K562 (cell line): ENCODE data around the gene CDCA5. TPM values are rescaled to one million over a fixed set of nuclear protein-coding genes. Genes with fewer than 3 reads are reported as not detected.

Experiments used
- ATAC-seq: fragments of 200-7000 bp; cut with Tn5 transposase; 3 replicates; pipeline ENCODE4 v1.9.1; 2020; ENCODE audit warnings: moderate library complexity
- BruUV-seq: library from RNA; stranded (reverse); fragments of 400-500 nt; replicated peaks from 2 replicates; lab custom pipeline; 2021; lab: Mats Ljungman, UMichigan
- CTCF ChIA-PET: fragments of 300-600 bp; formaldehyde crosslinking; extraction: SDS; loops from one replicate; lab custom pipeline; 2021; ENCODE audit warnings: low intra/inter-chr PET ratio; lab: Yijun Ruan, JAX
- POLR2A ChIA-PET: fragments of 300-600, 350-650 bp; sonication (Branson Sonifier 250); formaldehyde crosslinking; extraction: SDS; loops from one replicate; lab custom pipeline; 2021; ENCODE audit warnings: antibody characterized with exemption, inconsistent platforms; lab: Yijun Ruan, JAX
- DNase-seq, 4 experiments: peaks; one replicate each; pipeline versions ENCODE4 v3.0.0 to v3.0.0-alpha.2; 2011 to 2018; ENCODE audit warnings: low spot score in 3 of 4, mixed read lengths in 3 of 4; ENCODE audit errors: extremely low read depth in 1 of 4
- FAIRE-seq: peaks from 2 replicates; lab custom pipeline; 2011; peaks lifted over from hg19 to GRCh38; lab: Jason Lieb, UNC
- H2AFZ ChIP-seq: 2 replicates; pipeline ENCODE4 v1.6.0; 2011; ENCODE audit warnings: low read depth, low read length, control low read depth, inconsistent platforms
- H3K27ac ChIP-seq: fragments of 200-600 bp; 3 replicates; pipeline ENCODE4 v1.8.0; 2011; ENCODE audit warnings: low read depth, mild to moderate bottlenecking, control low read depth, inconsistent platforms, low read length, moderate library complexity, mixed read lengths; ENCODE audit errors: extremely low read depth
- H3K27me3 ChIP-seq, 2 experiments: fragments of 300-600 bp in 1 of 2; 2 replicates in 1 of 2; 3 replicates in 1 of 2; pipeline versions ENCODE4 v1.6.0 to v1.8.0; 2011; ENCODE audit warnings: inconsistent platforms in 2 of 2, low read length in 2 of 2, mild to moderate bottlenecking in 1 of 2, mixed read lengths in 1 of 2, moderate library complexity in 1 of 2; ENCODE audit not compliant: control insufficient read depth in 2 of 2, insufficient read depth in 2 of 2
- H3K36me3 ChIP-seq: fragments of 300-600 bp; 3 replicates; pipeline ENCODE4 v1.8.0; 2011; ENCODE audit warnings: mild to moderate bottlenecking, low read length, inconsistent platforms; ENCODE audit not compliant: control insufficient read depth, insufficient read depth
- H3K4me1 ChIP-seq, 2 experiments: fragments of 200-600 bp in 1 of 2; replicated peaks in 1 of 2; 2 replicates in 1 of 2; 3 replicates in 1 of 2; pipeline versions ENCODE4 v1.5.1 to v1.8.0; 2011; ENCODE audit warnings: inconsistent platforms in 2 of 2, low read length in 2 of 2, mild to moderate bottlenecking in 1 of 2, mixed read lengths in 1 of 2, moderate library complexity in 1 of 2; ENCODE audit not compliant: control insufficient read depth in 2 of 2, insufficient read depth in 2 of 2
- H3K4me2 ChIP-seq: 2 replicates; pipeline ENCODE4 v1.6.1; 2011; ENCODE audit warnings: low read length, control low read depth, inconsistent platforms, mixed read lengths; ENCODE audit not compliant: insufficient read depth
- H3K4me3 ChIP-seq: fragments of 200-600 bp; sonication (generic), shearing (Covaris generic); 2 replicates; pipeline ENCODE4 v1.5.1; 2016; ENCODE audit warnings: control low read depth, inconsistent platforms
- H3K79me2 ChIP-seq: fragments of 200-600 bp; 3 replicates; pipeline ENCODE4 v1.8.0; 2011; ENCODE audit warnings: low read length, inconsistent platforms; ENCODE audit not compliant: control insufficient read depth, insufficient read depth
- H3K9ac ChIP-seq, 2 experiments: 2 replicates each; pipeline versions ENCODE4 v1.6.0 to v1.6.1; 2011; ENCODE audit warnings: low read depth in 2 of 2, low read length in 2 of 2, control low read depth in 1 of 2, inconsistent platforms in 1 of 2, mild to moderate bottlenecking in 1 of 2, mixed read lengths in 1 of 2; ENCODE audit not compliant: insufficient read depth in 1 of 2
- H3K9me1 ChIP-seq: one replicate; pipeline ENCODE4 v1.6.0; 2011; ENCODE audit warnings: inconsistent platforms, mild to moderate bottlenecking, low read length, moderate library complexity; ENCODE audit not compliant: control insufficient read depth, insufficient read depth
- H3K9me3 ChIP-seq: replicated peaks from 2 replicates; pipeline ENCODE4 v1.5.1; 2011; ENCODE audit warnings: low read depth, low read length, inconsistent platforms; ENCODE audit not compliant: control insufficient read depth, insufficient read depth
- H4K20me1 ChIP-seq: replicated peaks from 2 replicates; pipeline ENCODE4 v1.6.1; 2011; ENCODE audit warnings: low read length, inconsistent platforms, mixed read lengths; ENCODE audit not compliant: control insufficient read depth, insufficient read depth
- DPF2 ChIP-seq: fragments of 450-650 bp; IDR thresholded peaks from 2 replicates; pipeline ENCODE4 v1.6.1; 2016
- JUN ChIP-seq, 2 experiments: sonication (generic) in 1 of 2; formaldehyde crosslinking in 1 of 2; IDR thresholded peaks; 2 replicates each; pipeline versions ENCODE4 v1.6.1 to v1.8.0; 2012 to 2022; ENCODE audit warnings: borderline replicate concordance in 2 of 2, mild to moderate bottlenecking in 2 of 2, improper control_type of control experiment in 1 of 2, low read depth in 1 of 2, low read length in 1 of 2, missing genetic modification reagents in 1 of 2
- MTA1 ChIP-seq: fragments of 450-650 bp; IDR thresholded peaks from 2 replicates; pipeline ENCODE4 v1.6.1; 2017; ENCODE audit warnings: borderline replicate concordance
- NCOA1 ChIP-seq: fragments of 450-650 bp; IDR thresholded peaks from 2 replicates; pipeline ENCODE4 v1.6.1; 2016; ENCODE audit warnings: low read depth
- NFIX ChIP-seq: fragments of 250-450 bp; sonication (Bioruptor Pico); IDR thresholded peaks from 2 replicates; pipeline ENCODE4 v1.4.0; 2020; ENCODE audit warnings: low read depth, mild to moderate bottlenecking, moderate library complexity
- PCBP2 ChIP-seq: fragments of 200-400 bp; formaldehyde crosslinking; IDR thresholded peaks from 2 replicates; pipeline ENCODE4 v1.6.1; 2018; ENCODE audit warnings: low read length, low read depth, mild to moderate bottlenecking, moderate library complexity; ENCODE audit not compliant: poor library complexity, severe bottlenecking
- PHB2 ChIP-seq: fragments of 450-650 bp; IDR thresholded peaks from 2 replicates; pipeline ENCODE4 v1.6.1; 2017; ENCODE audit warnings: low read depth
- POLR2B ChIP-seq: fragments of 450-650 bp; IDR thresholded peaks from 2 replicates; pipeline ENCODE4 v1.6.1; 2018; ENCODE audit warnings: low read depth; ENCODE audit not compliant: partially characterized antibody
- SPI1 ChIP-seq: IDR thresholded peaks from 2 replicates; pipeline ENCODE4 v1.6.1; 2011; ENCODE audit warnings: low read depth, low read length, control low read depth, borderline replicate concordance
- SRSF3 ChIP-seq: fragments of 200-400 bp; formaldehyde crosslinking; IDR thresholded peaks from 2 replicates; pipeline ENCODE4 v1.6.1; 2016; ENCODE audit warnings: mild to moderate bottlenecking, low read length, moderate library complexity; ENCODE audit not compliant: insufficient read depth
- ZNF551 ChIP-seq: fragments of 250-450 bp; sonication (Bioruptor Pico); IDR thresholded peaks from 2 replicates; pipeline ENCODE4 v1.5.0; 2021; ENCODE audit warnings: mild to moderate bottlenecking, moderate library complexity
- ZNF780A ChIP-seq: fragments of 250-450 bp; sonication (Bioruptor Pico); IDR thresholded peaks from 2 replicates; pipeline ENCODE4 v1.5.0; 2021; ENCODE audit warnings: mild to moderate bottlenecking
- WGBS: fragments of 100-300 bp; shearing (Covaris generic); methylation state at CpG from one replicate; pipeline ENCODE4 v1.1.6; 2016; ENCODE audit warnings: low coverage, mixed read lengths; ENCODE audit not compliant: insufficient coverage; ENCODE audit errors: missing lambda C conversion rate; 5-methylcytosine and 5-hydroxymethylcytosine counted together
- in situ Hi-C: fragments of 300-500 bp; cut with MboI; formaldehyde crosslinking; loops from 4 replicates; pipeline ENCODE4 v1.15.0; 2018; ENCODE audit warnings: inconsistent platforms, mixed read lengths
- intact Hi-C: fragments of 100-400 bp; cut with micrococcal nuclease; formaldehyde crosslinking; loops from 2 replicates; pipeline ENCODE4 v1.14.2; 2022
- polyA plus RNA-seq, 8 experiments: library from polyadenylated mRNA; depleted of rRNA in 4 of 8; stranded (reverse) in 5 of 8; unstranded in 3 of 8; fragments of >200 nt; fragmentation: Nextera tagmentation in 2 of 8; fragmentation: Illumina TruSeq in 1 of 8; extraction: Ambion mirVana in 2 of 8; extraction: Trizol in 1 of 8; gene quantifications; 2 replicates each; pipeline versions ENCODE4 v1.2.1 to v1.2.3, GENCODE V29; 2011 to 2014; ENCODE audit warnings: inconsistent platforms in 1 of 8, missing spikeins in 1 of 8
- total RNA-seq, 7 experiments: library from RNA; depleted of rRNA in 6 of 7; stranded (reverse); fragments of >200 nt in 6 of 7; fragmentation: Illumina TruSeq in 2 of 7; extraction: Trizol in 2 of 7; gene quantifications; 2 replicates each; pipeline versions ENCODE4 v1.2.1 to v1.2.3, GENCODE V29; 2011 to 2021; ENCODE audit warnings: low replicate concordance in 1 of 7
- TF ChIP-seq, protein P1 (sequence below): sonication (generic); IDR thresholded peaks from 2 replicates; pipeline ENCODE4 v1.6.1; 2016

CDCA5 gene
- total and polyA plus RNA-seq, 9 of the 15 experiments (the other 6 are each of a cell fraction or from before 2014, with no cell fraction given) = 18.9 to 94.3 (median 64.6) TPM

DNA sequence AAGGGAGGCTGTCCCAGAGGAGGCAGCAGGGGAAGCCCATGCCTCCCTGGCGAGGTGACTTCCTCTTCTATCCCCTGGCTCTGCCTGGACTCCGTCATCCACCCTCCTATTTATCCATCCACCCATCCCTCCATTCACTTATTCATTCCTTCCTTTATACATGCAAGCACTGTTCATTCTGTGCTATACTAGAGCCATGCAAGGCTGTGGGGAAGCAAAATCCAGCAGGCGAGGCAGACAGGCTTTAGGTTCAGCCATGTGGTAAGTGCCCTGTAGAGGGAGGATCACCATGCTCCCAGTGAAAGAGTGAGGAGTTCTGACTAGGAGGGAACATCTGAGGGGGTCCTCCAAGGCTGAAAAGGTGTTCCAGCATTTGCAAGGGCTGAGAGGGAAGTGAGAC lies 24.3 kb downstream of the CDCA5 start:
- Histone ChIP-seq H3K36me3 (no peaks in the 10 kb centered on the region), H3K4me2 (no peak overlapping the region), H3K9ac (no peak overlapping the region), H3K4me3 (no peak overlapping the region), H3K9me1 (no peaks in the 10 kb centered on the region), H3K4me1 (peaks cover 14 to 22% of the 10 kb centered on the region in 2 experiments; a peak in 4 of 5 replicates), H4K20me1 (no peaks in the 10 kb centered on the region), H3K79me2 (no peaks in the 10 kb centered on the region), H3K9me3 (no peaks in the 10 kb centered on the region), H3K27me3 (no peaks in the 10 kb centered on the region; a peak in 1 of 5 replicates), H3K27ac (no peak overlapping the region), H2AFZ (0 out of 2 replicates have a peak overlapping the region, but pooled peaks have one; percentile 24)
- ChIA-PET CTCF (interaction anchor here (0.5 kb wide), 1 partner anchor 273 kb away, joined by 3 read pairs; no protein-coding TSS in a partner anchor), POLR2A (interaction anchor here (0.7 to 1.6 kb wide), 2 partner anchors 16 to 62 kb away, joined by 3 to 6 read pairs; partner anchors contain the start of genes FAU and MRPL49)
- TF ChIP-seq ZNF780A (no peak), SPI1 (peak; percentile 36; the same call in 1 of the 2 replicates)
- BruUV-seq = no TSS peak
- 31% methylated on average over 3 of the region's 3 CpGs for WGBS
- FAIRE-seq (no peak), ATAC-seq (no peak), DNase-seq (no peak)
- in situ Hi-C loops (no loop called here), intact Hi-C loops (no loop called here)

DNA sequence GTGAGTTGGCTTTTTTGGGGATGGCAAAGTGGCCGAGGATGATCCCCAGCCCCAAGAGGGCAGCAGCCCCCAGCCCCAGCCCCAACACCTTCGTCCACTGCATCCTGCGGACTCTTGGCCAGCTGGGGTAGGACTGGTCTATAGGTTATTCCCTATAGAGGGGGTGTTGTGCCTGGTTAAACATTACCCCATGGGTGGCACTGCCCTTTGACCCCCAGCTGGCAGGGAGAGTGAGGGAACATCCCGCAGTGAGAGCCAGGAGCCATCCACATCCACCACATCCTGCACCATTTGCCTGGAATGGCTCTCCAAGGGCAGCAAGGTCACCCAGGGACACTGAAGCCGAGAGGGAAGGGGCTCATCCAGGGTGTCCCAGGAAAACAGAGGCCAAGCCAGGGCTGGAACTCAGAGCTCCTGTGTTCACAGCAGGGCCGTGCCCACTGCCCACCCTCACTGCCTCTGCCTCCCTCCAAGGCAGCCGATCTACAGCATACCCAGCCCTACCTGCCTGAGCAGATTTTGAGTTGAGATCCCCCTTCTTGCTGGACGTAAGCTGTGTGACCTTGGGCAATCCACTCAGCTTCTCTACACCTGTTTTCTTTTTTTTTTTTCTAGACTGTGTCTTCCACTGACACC lies 25.3 kb downstream of the CDCA5 start, which contains the start of gene NAALADL1:
Gene NAALADL1, minus strand, starts transcription at position 135 of the 636 bp plus-strand sequence. Its CDS starts 32 bp downstream, at position 103.
- ChIA-PET POLR2A (interaction anchor here (1.6 kb wide), 1 partner anchor 17 kb away, joined by 6 read pairs; no protein-coding TSS in a partner anchor), CTCF (no interaction called here)
- in situ Hi-C loops = no loop called here
- H3K79me2 ChIP-seq = no peaks in the 10 kb centered on the region
- no TSS peak for BruUV-seq
- ATAC-seq (no peak), FAIRE-seq (no peak), DNase-seq (no peak)
- H3K27ac ChIP-seq = no peak within 1 kb of the TSS
- no peak within 1 kb of the TSS for H2AFZ ChIP-seq
- H3K4me1 ChIP-seq = peaks cover 14 to 22% of the 10 kb centered on the region in 2 experiments; a peak in 4 of 5 replicates
- H3K36me3 ChIP-seq = no peaks in the 10 kb centered on the region
- no peak within 1 kb of the TSS for H3K4me2 ChIP-seq
- no peaks in the 10 kb centered on the region for H3K9me1 ChIP-seq
- H3K4me3 ChIP-seq = no peak within 1 kb of the TSS
- peak within 1 kb of the TSS in 1 of 2 experiments; percentile 69; a peak in 2 of 4 replicates for H3K9ac ChIP-seq
- H3K27me3 ChIP-seq = no peaks in the 10 kb centered on the region; a peak in 2 of 5 replicates
- WGBS = 55% methylated on average over 5 of the region's 8 CpGs
- intact Hi-C loops = no loop called here
- H3K9me3 ChIP-seq = no peaks in the 10 kb centered on the region
- no peaks in the 10 kb centered on the region for H4K20me1 ChIP-seq
- no peak for TF ChIP-seq MTA1
- TF ChIP-seq NCOA1 = no peak
- TF ChIP-seq POLR2B = no peak
- TF ChIP-seq NFIX (CRISPR knock-in tag) = no peak
- TF ChIP-seq, protein P1, sequence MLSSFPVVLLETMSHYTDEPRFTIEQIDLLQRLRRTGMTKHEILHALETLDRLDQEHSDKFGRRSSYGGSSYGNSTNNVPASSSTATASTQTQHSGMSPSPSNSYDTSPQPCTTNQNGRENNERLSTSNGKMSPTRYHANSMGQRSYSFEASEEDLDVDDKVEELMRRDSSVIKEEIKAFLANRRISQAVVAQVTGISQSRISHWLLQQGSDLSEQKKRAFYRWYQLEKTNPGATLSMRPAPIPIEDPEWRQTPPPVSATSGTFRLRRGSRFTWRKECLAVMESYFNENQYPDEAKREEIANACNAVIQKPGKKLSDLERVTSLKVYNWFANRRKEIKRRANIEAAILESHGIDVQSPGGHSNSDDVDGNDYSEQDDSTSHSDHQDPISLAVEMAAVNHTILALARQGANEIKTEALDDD = no peak
- no peak for TF ChIP-seq ZNF551 (CRISPR knock-in tag)
- no peak for TF ChIP-seq DPF2
- no peak for TF ChIP-seq PHB2
- no peak for TF ChIP-seq PCBP2
- no peak for TF ChIP-seq JUN (IDR thresholded peaks at IDR 0.05; ENCODE audit: borderline replicate concordance, low read depth, low read length)
- TF ChIP-seq JUN (CRISPR knock-in tag; IDR thresholded peaks at IDR 0.05; ENCODE audit: borderline replicate concordance) = no peak
- no peak for TF ChIP-seq SRSF3
